Activated naive CD4-positive, alpha-beta T cell treated with anti-CD3 and anti-CD28 coated beads, Interleukin-2, amount 50 U/mL, for 72 hours (primary cell): ENCODE data around the gene NTRK3. TPM values are rescaled to one million over a fixed set of nuclear protein-coding genes. Genes with fewer than 3 reads are reported as not detected.
A peak's percentile ranks its signal among the peaks of the same experiment; 100 is the strongest.

ENCODE experiments used
- ATAC-seq, 2 donors: fragments of 150-1000 bp; cut with Tn5 transposase; 2 replicates each; pipeline ENCODE4 v1.10.0; 2021; ENCODE audit warnings: mild to moderate bottlenecking in 2 of 2, moderate library complexity in 2 of 2
- DNase-seq, 2 donors: peaks; one replicate each; pipeline ENCODE4 v3.0.0; 2021 to 2022; ENCODE audit warnings: low spot score in 2 of 2
- H3K27ac Mint-ChIP-seq, 2 donors: one replicate each; pipeline ENCODE4 v1.8.0; 2022; ENCODE audit warnings: mild to moderate bottlenecking in 2 of 2, mixed read lengths in 2 of 2
- H3K36me3 Mint-ChIP-seq, 2 donors: one replicate each; pipeline ENCODE4 v1.8.0; 2022; ENCODE audit warnings: mixed read lengths in 2 of 2
- H3K9me3 Mint-ChIP-seq, 2 donors: one replicate each; pipeline ENCODE4 v1.8.0; 2022; ENCODE audit warnings: mixed read lengths in 2 of 2
- total RNA-seq, 2 donors: library from RNA; stranded (reverse); gene quantifications; one replicate each; pipeline ENCODE4 v1.2.3, GENCODE V29; 2022

NTRK3 gene
- total RNA-seq, 2 donors from 2014 or later: 0.71 to 4.0 TPM

DNA sequence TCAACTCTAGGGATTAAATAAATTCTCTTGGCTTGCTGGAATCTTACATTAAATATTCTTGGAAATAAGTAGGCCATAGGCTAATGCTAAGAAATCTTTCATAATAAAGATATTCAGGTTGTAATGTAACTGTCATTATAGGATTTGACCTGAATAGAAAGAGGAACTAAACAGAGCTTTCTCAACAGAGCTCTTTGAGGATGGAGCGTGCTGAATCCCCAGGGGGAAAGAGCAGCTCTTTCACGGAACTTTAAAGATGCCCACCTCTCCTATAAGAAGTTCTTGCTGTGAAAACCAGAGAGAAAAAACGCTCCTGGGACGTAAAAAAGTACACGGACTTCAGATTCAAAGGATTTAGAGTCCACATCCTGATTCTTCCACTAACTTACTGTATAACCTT lies 77.9 kb downstream of the NTRK3 start:
- no peak for ATAC-seq
- H3K36me3 Mint-ChIP-seq: no peaks in the 10 kb centered on the region

DNA sequence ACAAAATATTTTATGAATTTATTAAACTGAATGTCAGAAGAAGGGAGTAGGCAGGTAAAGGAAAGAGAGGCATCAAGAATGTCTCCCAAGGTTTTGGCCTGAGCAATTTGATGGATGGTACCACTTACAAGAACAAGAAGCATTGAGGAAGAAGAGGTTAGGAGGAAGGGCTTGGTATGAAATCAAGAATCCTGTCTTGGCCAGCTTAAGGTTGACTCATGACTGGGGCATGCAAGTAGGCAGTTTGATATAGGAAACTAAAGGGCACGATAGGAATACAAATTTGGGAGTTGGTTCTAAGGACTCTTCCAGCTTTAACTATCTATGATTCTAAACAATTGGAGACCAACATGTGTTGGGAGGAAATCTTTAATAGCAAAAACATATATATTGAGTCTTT lies 79.1 kb downstream of the NTRK3 start:
- no peaks in the 10 kb centered on the region for H3K36me3 Mint-ChIP-seq
- no peak overlapping the region for H3K27ac Mint-ChIP-seq
- no peak for ATAC-seq
- no peak for DNase-seq
- H3K9me3 Mint-ChIP-seq: no peaks in the 10 kb centered on the region

More for the DNA sequence above, 77.9 kb downstream of the NTRK3 start:
- no peak for DNase-seq
- Mint-ChIP-seq H3K27ac (no peak overlapping the region), H3K9me3 (no peaks in the 10 kb centered on the region)

DNA sequence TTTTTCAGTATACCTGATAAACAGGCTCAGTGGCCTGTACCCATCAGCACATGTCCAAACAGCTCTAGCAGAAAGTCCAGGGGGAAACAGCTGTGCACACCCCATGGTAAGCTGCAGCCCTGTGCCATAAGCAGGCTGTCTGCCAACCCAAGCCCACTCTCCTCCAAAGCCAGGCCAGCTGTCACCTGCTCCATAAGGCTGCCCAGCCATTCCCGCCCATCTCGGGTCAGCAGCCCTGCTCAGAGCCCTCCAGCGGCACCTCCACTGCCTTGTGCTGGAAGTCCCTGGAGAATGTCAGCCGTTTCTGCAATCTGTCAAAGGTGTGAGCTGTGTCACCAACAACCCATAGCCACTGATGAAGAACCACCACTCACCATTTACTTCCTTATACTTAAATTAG lies 82.0 kb downstream of the NTRK3 start:
- no peaks in the 10 kb centered on the region for H3K36me3 Mint-ChIP-seq
- no peak for ATAC-seq
- no peak for DNase-seq
- no peaks in the 10 kb centered on the region for H3K9me3 Mint-ChIP-seq
- H3K27ac Mint-ChIP-seq: no peak overlapping the region

DNA sequence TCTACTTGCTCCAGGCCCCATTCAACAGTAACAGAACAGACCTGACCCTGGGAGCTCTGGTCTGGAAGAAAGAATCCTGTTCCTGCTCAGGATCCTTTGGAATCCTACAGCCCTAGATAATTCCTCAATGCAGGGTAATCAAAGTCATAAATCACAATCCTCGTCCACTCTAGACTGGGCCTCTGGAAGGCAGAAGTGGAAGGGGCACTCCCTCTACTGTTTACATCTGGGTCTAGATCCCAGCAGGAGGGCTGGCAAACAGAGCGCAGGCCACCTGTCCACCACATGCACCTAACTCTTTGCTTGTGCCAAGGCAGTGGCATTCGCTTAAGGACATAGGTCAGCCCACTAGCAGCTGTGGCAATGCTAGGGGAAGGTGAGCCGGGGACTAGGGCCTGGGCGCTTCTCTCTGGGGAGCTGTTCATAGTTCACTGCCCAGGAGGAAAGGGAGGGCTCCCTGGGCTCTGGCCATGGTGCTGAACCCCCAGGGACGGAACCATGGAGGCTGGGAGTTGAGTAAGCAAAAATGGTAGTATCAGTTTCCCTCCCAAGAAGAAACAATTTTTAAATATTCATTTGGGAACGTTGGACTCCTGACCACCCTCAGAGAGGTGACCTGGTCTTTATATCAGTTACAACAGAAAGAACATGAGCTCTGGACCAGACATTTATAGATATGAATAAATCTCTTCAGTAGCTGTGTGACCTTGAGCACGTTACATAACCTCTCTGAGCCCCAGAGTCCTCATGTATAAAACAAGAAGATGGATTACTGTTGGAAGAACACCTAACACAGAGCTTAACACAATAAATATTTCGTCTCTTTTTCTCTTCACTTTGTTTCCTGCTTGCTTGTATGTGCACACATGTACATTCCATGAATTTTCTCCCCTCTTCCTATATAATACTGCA lies 90.2 kb downstream of the NTRK3 start:
- Mint-ChIP-seq H3K27ac (no peak overlapping the region), H3K9me3 (no peaks in the 10 kb centered on the region), H3K36me3 (no peaks in the 10 kb centered on the region)
- ATAC-seq: no peak
- DNase-seq: no peak

DNA sequence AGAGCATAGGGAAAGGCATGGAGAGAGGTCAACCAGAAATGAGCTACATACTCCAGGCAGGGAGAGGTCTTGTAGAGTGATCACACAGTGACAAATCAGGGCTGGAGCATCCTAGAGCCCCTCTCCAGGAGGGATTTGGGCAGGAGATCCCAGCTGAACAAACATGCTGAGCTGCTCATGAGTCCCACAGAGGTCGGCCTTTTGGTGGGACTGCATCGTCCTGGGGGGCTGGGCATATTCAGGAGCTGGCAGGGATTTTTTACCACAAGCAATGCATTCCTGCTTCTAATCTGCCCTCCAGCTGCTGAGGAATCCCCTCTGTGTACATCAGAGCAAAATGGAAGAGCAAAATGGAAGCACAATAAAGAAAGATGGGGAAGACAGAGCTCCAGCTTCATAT lies 94.9 kb downstream of the NTRK3 start:
- no peak overlapping the region for H3K27ac Mint-ChIP-seq

DNA sequence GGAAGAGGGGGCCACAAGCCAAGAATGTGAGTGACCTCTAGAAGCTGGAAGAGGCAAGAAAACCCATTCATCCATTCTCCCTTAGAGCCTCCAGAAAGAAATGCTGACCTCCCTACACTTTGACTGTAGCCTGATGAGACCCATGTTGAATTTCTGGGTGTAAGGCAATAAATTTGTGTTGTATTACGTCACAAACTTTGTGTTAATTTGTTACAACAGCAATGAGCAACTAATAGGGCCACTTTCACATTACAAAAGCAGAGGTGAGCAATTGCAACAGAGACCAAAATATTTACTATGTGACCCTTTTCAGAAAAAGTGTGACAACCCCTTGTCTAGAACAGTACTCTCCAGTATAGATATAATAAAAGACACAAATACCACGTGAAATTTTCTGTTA lies 101.2 kb downstream of the NTRK3 start:
- H3K9me3 Mint-ChIP-seq: no peaks in the 10 kb centered on the region
- H3K36me3 Mint-ChIP-seq: no peaks in the 10 kb centered on the region
- ATAC-seq (no peak), DNase-seq (no peak)
- H3K27ac Mint-ChIP-seq: no peak overlapping the region

More for the DNA sequence above, 94.9 kb downstream of the NTRK3 start:
- H3K36me3 Mint-ChIP-seq: no peaks in the 10 kb centered on the region
- no peaks in the 10 kb centered on the region for H3K9me3 Mint-ChIP-seq
- DNase-seq (no peak), ATAC-seq (no peak)

DNA sequence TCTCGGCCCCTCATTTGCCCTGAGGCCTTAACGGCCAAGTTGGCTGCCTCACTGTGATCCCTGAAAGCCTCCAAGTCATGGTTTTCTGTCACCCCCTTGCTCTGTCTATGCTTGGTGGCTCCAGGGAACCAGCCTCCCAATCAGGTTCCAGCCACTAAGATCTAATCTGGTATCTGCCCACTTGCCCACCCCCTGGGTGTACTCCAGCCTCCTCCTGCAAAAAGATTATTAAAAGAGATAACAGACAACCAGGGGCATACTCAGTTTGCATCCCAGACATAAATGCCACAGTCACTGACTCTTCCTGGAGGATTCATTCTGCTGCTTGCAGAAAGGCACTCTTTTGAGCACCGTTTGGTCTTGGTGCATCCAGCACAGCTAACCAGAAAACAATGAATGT lies 103.9 kb downstream of the NTRK3 start:
- DNase-seq (no peak), ATAC-seq (no peak)
- peak overlapping the region in 1 of 2 donors; percentile 19 for H3K27ac Mint-ChIP-seq
- H3K36me3 Mint-ChIP-seq: no peaks in the 10 kb centered on the region
- no peaks in the 10 kb centered on the region for H3K9me3 Mint-ChIP-seq

DNA sequence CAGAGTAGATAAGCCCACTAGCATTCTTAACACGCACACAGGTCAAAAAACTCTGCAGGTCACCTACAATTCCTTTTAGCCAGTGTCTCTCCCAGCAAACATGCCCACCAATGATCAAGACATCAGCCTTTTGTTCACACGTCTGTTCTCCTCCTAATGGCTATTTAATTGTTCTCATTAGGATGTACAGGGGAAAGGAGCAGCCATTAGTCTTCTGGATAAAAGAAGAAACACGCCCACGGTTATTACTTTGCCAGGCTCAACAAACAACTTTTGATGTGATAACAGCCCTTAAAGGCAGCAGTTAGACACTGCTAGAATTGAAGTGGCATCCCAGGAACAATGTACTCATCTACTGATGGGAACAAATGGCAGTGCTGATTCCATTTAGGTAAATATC lies 108.8 kb downstream of the NTRK3 start:
- no peak overlapping the region for H3K27ac Mint-ChIP-seq
- no peaks in the 10 kb centered on the region for H3K9me3 Mint-ChIP-seq
- no peaks in the 10 kb centered on the region for H3K36me3 Mint-ChIP-seq
- ATAC-seq: no peak
- DNase-seq: no peak

DNA sequence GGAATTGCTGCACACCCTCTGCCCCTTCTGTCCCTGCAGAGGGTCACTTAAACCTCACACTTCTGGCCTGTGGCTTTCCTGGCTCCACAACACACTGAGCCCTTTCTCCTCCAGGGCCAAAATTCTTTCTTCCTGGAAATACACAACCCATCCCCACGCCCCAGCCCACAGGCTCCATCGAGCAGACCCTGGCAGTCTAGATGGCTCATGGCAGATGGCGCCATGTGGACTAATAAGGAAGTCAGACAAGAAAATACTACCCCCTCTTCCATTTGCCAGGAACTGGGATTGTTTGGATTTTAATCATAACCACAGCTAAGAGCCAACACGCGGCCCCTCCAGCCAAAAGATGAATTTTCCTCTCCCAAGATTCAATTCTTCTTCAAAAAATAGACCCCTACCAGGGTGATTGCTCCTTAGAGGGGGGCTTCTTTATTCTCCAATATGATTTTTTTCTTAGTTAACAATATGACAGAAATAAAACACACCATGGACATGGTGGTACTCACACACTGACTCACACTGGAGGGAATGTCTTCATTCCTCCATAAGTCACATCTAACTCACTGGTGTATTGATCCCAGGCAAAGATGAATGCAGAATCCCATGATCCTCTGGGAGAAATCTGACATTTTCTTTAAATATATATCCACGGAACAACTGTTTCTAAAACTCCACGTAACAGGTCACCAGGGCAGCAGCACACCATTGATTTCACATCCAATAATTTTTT lies 111.5 kb downstream of the NTRK3 start:
- no peaks in the 10 kb centered on the region for H3K36me3 Mint-ChIP-seq

DNA sequence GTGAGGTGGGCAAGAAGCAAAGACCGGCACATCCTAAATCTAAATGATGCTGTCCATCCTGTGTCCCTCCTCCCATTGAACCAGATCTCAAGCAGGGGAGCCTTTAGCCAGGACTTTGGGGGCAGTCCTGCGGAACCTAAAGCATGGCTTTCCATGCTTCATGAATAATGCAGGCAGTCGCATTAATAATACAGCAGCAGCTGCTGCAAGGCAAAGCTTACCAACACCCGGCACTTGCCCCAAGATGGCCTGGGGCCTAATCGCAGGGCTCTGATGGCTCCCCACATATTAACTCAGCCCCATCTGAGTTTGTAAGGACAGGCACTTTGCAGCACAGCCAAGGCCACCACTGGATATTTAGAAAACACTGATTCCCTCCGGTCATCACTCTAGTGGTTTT lies 114.4 kb downstream of the NTRK3 start:
- Mint-ChIP-seq H3K36me3 (no peaks in the 10 kb centered on the region), H3K9me3 (peaks cover 3 to 5% of the 10 kb centered on the region in 2 donors), H3K27ac (no peak overlapping the region)
- DNase-seq (no peak), ATAC-seq (no peak)

More for the DNA sequence above, 111.5 kb downstream of the NTRK3 start:
- no peaks in the 10 kb centered on the region for H3K9me3 Mint-ChIP-seq
- no peak overlapping the region for H3K27ac Mint-ChIP-seq
- no peak for ATAC-seq
- no peak for DNase-seq

DNA sequence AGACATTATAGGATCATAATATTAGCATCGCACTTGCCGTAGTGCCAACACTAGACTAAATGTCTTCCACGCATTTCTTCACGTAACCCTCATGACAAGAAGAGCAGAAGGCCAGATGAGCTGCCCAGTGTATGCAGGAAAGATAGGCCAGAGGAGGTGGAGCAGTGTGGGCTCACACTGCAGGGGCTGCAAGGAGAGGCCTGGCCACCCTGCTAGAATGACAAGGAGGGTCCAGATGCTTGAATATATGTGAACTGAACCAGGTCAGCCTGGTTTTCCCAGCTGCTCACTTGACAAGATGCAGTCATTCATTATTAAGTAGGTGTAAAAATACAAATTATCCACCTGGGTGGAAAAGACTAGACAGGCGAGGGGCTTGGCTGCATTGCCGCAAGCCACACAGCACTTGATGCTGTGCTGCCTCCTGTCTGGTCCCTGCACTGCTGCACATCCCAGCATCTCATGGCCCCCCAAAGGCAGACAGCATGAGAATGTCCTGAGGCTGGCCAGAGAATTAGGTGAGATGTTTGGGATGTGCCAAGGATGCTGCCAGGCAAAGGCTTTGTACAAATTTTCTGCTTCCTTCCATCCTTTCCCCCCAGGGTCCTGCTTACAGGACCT lies 115.2 kb downstream of the NTRK3 start:
- no peak for DNase-seq
- H3K27ac Mint-ChIP-seq: no peak overlapping the region
- H3K36me3 Mint-ChIP-seq: no peaks in the 10 kb centered on the region
- no peak for ATAC-seq
- H3K9me3 Mint-ChIP-seq: peaks cover 3 to 5% of the 10 kb centered on the region in 2 donors

DNA sequence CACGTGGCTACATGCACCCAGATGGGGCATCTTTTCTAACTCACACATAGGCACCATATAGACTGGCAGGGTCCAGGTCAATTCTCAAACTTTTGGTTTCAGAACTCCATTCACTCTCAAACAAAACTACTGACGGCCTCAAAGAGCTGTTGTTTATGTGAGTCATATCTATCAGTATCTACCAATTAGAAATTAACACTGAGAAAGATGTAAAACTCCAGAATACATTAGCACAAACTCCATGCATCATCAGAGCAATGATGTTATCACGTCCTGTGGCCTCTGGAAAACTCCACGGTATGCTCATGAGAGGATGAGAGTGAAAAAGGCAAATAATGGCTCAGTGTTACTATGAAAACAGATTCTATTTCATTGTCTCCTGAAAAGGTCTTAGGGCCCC lies 116.1 kb downstream of the NTRK3 start:
- Mint-ChIP-seq H3K9me3 (peaks cover 3 to 5% of the 10 kb centered on the region in 2 donors), H3K36me3 (no peaks in the 10 kb centered on the region), H3K27ac (no peak overlapping the region)
- DNase-seq: no peak
- no peak for ATAC-seq

DNA sequence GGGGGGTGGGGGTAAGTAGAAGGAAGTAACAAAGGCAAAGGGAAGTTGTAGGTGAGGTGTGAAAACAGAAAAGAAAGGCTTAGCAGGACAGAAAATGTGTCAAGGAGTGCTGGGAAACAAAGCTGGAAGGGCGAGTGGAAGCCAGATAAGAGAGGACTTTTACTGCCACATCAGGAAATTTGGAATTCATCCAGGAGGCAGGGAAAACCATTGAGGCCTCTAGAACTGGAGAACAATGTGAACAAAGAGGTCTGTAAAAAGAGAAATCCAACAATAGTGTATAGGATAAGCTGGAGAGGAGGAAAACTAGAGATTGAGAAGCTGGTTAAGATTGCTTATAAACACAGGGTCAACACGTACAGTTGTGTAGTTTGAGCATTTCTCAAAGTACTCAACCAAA lies 116.6 kb downstream of the NTRK3 start:
- H3K27ac Mint-ChIP-seq: no peak overlapping the region
- no peaks in the 10 kb centered on the region for H3K36me3 Mint-ChIP-seq
- H3K9me3 Mint-ChIP-seq: peaks cover 3 to 5% of the 10 kb centered on the region in 2 donors
- DNase-seq: no peak
- ATAC-seq: no peak

DNA sequence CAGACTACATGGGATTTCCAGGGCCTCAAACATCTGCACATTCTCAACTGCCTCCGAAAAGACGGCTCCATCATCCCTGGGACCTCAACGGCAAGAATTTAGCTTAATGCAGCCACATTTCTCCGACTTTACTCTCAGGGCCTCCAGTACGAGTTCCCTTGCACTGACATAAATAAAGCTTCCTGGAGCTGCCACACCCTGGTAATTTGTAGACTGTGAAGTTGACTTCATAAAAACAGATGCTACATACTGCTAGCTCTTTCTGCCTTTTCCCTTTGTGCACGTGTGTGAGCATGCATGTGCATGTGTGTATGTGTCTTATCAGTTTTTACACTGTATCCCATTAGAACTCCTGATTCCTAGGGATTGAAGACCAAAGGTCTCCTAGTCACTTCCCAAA lies 122.7 kb downstream of the NTRK3 start:
- peaks cover 3 to 5% of the 10 kb centered on the region in 2 donors for H3K9me3 Mint-ChIP-seq
- H3K36me3 Mint-ChIP-seq: no peaks in the 10 kb centered on the region
- no peak overlapping the region for H3K27ac Mint-ChIP-seq
- DNase-seq (no peak), ATAC-seq (no peak)

DNA sequence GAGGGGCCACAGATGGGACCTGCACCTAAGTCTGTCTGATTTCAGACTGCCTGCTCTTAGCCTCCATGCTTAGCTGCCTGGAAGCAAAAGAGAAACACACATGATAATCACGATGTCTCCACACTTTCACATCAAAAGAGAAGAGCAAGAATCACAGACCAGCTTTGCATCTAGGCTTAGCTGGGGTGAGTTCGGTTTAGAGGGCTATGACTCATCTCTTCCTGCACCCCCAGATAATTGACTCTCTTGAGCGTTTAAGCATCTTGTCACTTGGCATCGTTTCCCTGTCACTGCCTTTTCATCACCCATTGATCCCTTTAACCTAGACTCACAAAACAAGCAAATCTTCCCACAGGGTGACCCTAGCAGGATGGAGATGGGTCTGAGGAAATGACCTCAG lies 124.0 kb downstream of the NTRK3 start:
- ATAC-seq (peak in 1 of 2 donors; percentile 64), DNase-seq (no peak)
- Mint-ChIP-seq H3K9me3 (peaks cover 0 to 3% of the 10 kb centered on the region in 2 donors), H3K27ac (no peak overlapping the region), H3K36me3 (no peaks in the 10 kb centered on the region)

DNA sequence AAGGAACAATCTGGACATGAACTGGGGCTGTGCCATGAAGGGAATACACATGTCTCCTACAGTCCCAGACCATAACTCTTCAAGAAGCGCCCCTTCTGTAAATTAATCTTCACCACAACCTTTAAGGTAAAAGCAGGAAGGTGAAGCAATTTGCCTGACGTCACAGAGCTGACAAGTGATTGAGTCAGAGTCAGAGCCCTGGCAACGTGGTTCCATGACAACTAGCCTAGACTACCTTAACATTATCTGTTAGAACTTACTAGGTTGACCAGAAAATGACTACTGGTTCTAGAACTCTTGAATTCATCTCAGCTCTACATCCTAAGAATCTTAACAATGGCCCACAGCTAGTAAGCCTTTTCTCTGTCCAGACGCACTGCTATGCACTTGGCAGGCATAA lies 124.6 kb downstream of the NTRK3 start:
- Mint-ChIP-seq H3K36me3 (no peaks in the 10 kb centered on the region), H3K9me3 (no peaks in the 10 kb centered on the region), H3K27ac (no peak overlapping the region)
- ATAC-seq (peak in 1 of 2 donors; percentile 56), DNase-seq (no peak)

DNA sequence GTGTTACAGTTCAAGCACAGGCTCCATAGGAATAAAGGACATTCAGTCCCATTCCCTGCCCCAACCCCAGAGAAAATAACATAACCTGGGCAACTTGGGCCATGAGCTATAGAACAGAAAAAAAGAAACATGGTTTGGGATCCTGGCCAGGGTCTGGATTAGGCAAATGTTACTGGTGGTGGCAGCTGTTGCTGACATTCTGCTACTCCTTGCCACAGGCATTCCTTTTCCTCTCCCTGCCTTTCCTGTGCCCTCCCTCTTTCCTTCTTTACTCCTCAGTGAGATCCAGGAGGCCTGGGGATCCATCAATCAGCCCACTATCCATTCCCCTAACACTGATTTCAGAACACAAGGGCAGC lies 129.1 kb downstream of the NTRK3 start:
- ATAC-seq (no peak), DNase-seq (no peak)
- Mint-ChIP-seq H3K27ac (peak overlapping the region in 1 of 2 donors; percentile 37), H3K36me3 (no peaks in the 10 kb centered on the region), H3K9me3 (no peaks in the 10 kb centered on the region)
